Measurements from ENCODE around the gene ZNF516.

ZNF516 gene

GRCh38 chr18:76343938-76344569 lies 151.0 kb downstream of the ZNF516 start:
- no peak for TF ChIP-seq TAF1 (IDR thresholded peaks at IDR 0.05; ENCODE audit: borderline replicate concordance, insufficient read depth, low read length)
- no peak for TF ChIP-seq SIN3A (IDR thresholded peaks at IDR 0.05; ENCODE audit: borderline replicate concordance, insufficient read depth, low read length)

GRCh38 chr18:76340410-76340809 lies 154.6 kb downstream of the ZNF516 start:
- no peak for TF ChIP-seq POLR2AphosphoS5 (IDR thresholded peaks at IDR 0.05; ENCODE audit: low read depth, low read length)

GRCh38 chr18:76339246-76339620 lies 155.8 kb downstream of the ZNF516 start:
- TF ChIP-seq FOXP2 (optimal IDR thresholded peaks at IDR 0.05; ENCODE audit: borderline replicate concordance, extremely low read depth, extremely low read length, insufficient read depth): no peak
- TF ChIP-seq SIN3A (IDR thresholded peaks at IDR 0.05; ENCODE audit: borderline replicate concordance, insufficient read depth, low read length): no peak
- TF ChIP-seq REST (IDR thresholded peaks at IDR 0.05; ENCODE audit: insufficient read depth in 1 of 2, low read depth in 2 of 2, low read length in 2 of 2): no peak
- no peak for TF ChIP-seq TAF1 (IDR thresholded peaks at IDR 0.05; ENCODE audit: borderline replicate concordance, insufficient read depth, low read length)
- no peak for TF ChIP-seq POLR2AphosphoS5 (IDR thresholded peaks at IDR 0.05; ENCODE audit: low read depth, low read length)

GRCh38 chr18:76338619-76339245 lies 156.3 kb downstream of the ZNF516 start:
- TF ChIP-seq FOXP2 (optimal IDR thresholded peaks at IDR 0.05; ENCODE audit: borderline replicate concordance, extremely low read depth, extremely low read length, insufficient read depth) (no peak), POLR2AphosphoS5 (IDR thresholded peaks at IDR 0.05; ENCODE audit: low read depth, low read length) (no peak), TAF1 (IDR thresholded peaks at IDR 0.05; ENCODE audit: borderline replicate concordance, insufficient read depth, low read length) (no peak), SIN3A (IDR thresholded peaks at IDR 0.05; ENCODE audit: borderline replicate concordance, insufficient read depth, low read length) (no peak), REST (IDR thresholded peaks at IDR 0.05; ENCODE audit: insufficient read depth in 1 of 2, low read depth in 2 of 2, low read length in 2 of 2) (no peak)

GRCh38 chr18:76338088-76338487 lies 157.0 kb downstream of the ZNF516 start:
- no peak for TF ChIP-seq REST (IDR thresholded peaks at IDR 0.05; ENCODE audit: insufficient read depth in 1 of 2, low read depth in 2 of 2, low read length in 2 of 2)
- TF ChIP-seq TAF1 (IDR thresholded peaks at IDR 0.05; ENCODE audit: borderline replicate concordance, insufficient read depth, low read length): no peak
- no peak for TF ChIP-seq FOXP2 (optimal IDR thresholded peaks at IDR 0.05; ENCODE audit: borderline replicate concordance, extremely low read depth, extremely low read length, insufficient read depth)
- TF ChIP-seq SIN3A (IDR thresholded peaks at IDR 0.05; ENCODE audit: borderline replicate concordance, insufficient read depth, low read length): no peak
- no peak for TF ChIP-seq POLR2AphosphoS5 (IDR thresholded peaks at IDR 0.05; ENCODE audit: low read depth, low read length)

GRCh38 chr18:76335859-76336640 lies 159.0 kb downstream of the ZNF516 start:
- no peak for TF ChIP-seq POLR2AphosphoS5 (IDR thresholded peaks at IDR 0.05; ENCODE audit: low read depth, low read length)
- TF ChIP-seq FOXP2 (optimal IDR thresholded peaks at IDR 0.05; ENCODE audit: borderline replicate concordance, extremely low read depth, extremely low read length, insufficient read depth): no peak
- no peak for TF ChIP-seq SIN3A (IDR thresholded peaks at IDR 0.05; ENCODE audit: borderline replicate concordance, insufficient read depth, low read length)
- no peak for TF ChIP-seq REST (IDR thresholded peaks at IDR 0.05; ENCODE audit: insufficient read depth in 1 of 2, low read depth in 2 of 2, low read length in 2 of 2)
- no peak for TF ChIP-seq TAF1 (IDR thresholded peaks at IDR 0.05; ENCODE audit: borderline replicate concordance, insufficient read depth, low read length)
